DMS 273 (cell line): ENCODE data around the gene CPT1A.
A peak's percentile ranks its signal among the peaks of the same experiment; 100 is the strongest.
"Not testable (repeated sequence)": the region's sequence is repeated elsewhere in the genome, so short reads cannot be mapped to it uniquely, and the experiment has no call there.

Experiments
- DNase-seq: peaks from one replicate; lab custom pipeline; 2025; ENCODE audit not compliant: unreplicated experiment; lab: John Stamatoyannopoulos, UW

CPT1A gene

DNA sequence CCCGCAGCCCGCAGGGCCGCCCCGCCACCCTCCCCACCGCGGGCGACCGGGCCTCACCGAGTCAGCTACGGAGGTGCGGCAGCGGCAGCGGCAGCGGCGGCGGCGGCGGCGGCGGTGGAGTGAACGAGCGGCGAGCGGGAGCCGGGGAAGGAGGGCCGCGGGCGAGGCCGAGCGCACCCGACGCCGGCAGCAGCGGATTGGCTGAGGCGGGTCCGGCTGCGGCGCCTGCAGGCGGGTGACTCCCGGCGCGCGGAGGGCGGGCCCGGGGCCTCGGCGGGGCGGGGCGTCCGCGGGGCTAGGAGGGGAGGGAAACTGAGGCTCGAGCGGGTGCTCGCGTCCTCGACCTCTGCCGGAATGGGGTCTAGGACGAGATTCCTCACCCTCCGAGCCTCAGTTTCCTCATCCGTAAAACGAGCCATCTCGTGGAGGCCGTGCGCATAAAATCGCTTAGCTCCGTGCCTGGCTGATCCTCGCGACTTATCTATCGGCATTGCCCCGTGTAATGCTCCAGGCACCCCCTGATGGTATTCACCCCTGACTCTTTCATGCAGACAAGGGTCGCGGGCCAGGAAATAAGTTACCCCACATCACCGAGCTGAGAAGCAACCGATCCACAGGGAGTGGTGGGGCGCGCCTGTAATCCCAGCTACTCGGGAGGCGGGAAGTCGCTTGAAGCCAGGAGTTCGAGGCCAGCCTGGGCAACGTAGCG is at the start of gene CPT1A:
CPT1A (minus strand) TSS at position 199 of the 709 bp plus-strand sequence. CDS start 26,442 bp downstream, outside the sequence.
- peak; percentile 82 for DNase-seq

- DNase-seq, result no peak
Measured at GRCh38 chr11:68890490-68891231, 48.9 kb upstream of the CPT1A start.

DNA sequence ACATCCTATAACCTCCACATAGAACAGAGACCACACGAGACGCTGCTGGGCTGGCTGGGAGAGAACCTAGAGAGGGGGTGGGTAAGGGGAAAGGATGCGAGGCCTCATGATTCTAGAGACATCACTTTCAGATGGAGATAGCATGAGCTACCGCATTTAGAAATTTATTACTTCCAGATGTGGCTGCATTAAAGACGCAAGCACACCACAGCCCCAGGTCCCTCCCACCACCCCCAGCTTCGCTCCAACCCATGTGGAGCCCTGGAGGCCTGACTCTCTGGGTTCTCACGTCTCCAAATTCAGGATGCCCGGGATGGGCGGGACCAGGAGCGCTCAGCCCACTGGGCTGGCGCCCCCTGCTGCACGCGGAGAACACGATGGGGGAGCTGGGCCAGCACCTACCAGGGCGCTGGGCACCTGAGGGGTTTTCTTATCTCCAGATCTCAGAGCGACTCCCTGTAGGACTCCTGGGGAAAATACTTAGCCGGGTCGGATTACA is 48.3 kb upstream of the CPT1A start:
- peak; percentile 22 for DNase-seq

DNA sequence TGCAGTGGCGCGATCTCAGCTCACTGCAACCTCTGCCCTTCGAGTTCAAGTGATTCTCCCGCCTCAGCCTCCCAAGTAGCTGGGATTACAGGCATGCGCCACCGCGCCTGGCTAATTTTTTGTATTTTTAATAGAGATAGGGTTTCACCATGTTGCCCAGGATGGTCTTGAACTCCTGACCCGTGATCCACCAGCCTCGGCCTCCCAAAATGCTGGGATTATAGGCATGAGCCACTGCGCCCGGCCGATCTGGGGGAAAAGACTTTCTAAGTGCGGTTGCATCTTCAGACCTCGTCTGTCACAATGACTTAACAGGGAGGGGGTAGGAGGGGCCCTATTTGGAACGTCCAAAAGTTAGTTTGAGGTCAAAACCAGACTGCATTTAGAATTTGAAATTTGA is 43.1 kb upstream of the CPT1A start:
- DNase-seq, result not testable (repeated sequence)

DNA sequence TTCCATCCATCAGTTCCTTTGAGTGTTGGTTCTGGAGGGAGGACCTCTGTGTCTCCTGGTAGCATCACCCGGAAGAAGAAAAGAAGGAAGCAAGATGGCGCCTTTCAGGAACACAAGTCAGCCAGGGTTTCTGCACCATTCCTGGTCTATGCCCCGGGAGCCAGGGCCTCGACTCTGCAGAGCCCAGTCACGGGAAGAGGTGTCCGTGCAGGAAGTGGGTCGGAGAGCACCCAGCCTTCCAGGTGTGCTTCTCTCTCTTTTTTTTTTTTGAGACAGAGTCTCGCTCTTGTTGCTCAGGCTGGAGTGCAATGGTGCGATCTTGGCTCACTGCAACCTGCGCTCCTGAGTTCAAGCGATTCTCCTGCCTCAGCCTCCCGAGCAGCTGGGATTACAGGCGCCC is 40.7 kb upstream of the CPT1A start:
- DNase-seq, result no peak

GRCh38 chr11:68881320-68881719 is 39.6 kb upstream of the CPT1A start:
- no peak for DNase-seq

DNA sequence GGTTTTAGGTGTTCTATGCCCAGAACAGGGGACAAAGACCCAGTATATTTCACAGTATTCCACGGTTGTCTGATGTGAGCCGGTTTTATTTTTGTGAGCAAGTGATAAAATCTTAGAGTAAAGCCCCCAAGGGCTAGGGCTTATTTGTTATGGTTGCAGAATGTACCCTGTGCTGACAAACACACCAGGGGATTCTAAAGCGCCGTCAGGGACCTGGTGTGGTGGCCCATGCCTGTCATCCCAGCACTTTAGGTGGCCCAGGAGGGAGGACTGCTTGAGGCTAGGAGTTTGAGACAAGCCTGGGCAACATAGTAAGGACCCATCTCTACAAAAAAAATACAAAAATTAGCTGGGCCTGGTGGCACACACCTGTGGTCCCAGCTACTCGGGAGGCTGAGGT is 39.1 kb upstream of the CPT1A start:
- no peak for DNase-seq

- DNase-seq, result no peak
Measured at GRCh38 chr11:68878022-68878421, 36.3 kb upstream of the CPT1A start.

DNA sequence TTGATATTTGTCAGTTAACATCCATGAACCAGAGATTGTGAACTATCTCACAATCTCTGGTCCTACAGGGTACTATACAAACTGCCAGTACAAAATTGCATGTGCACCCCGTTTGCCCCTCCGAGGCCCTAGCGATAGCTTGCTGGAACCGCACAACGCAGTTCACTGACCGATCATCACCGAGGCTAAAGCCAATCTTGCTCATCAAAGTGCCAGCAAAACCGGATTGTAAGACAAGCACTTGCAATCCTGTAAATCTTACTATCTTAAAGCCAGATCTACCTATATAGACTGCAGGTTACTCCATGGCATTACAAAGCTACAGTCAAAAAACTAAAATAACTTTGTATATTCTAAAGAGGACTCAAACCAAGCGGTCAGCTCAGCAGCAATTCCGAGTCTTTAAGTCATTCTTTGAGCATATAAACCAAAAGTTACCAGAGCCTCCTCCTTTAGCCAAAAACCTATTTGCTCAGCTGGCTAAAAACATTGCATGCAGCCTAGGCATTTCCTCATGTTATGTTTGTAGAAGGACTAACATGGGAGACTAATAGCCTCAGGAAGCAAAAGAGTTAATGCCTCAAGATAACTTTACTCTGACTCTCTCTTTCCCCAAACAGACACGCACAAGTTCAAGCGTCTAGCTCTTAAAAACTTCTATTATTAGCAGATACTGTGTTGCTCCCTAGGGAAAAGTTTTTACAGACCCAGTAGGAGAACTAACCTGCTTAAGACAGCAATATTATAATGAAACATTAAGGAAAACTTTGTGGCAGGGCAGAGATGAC is 30.7 kb upstream of the CPT1A start:
- DNase-seq, result no peak

GRCh38 chr11:68870470-68870869 is 28.8 kb upstream of the CPT1A start:
- DNase-seq, result peak; percentile 12

DNA sequence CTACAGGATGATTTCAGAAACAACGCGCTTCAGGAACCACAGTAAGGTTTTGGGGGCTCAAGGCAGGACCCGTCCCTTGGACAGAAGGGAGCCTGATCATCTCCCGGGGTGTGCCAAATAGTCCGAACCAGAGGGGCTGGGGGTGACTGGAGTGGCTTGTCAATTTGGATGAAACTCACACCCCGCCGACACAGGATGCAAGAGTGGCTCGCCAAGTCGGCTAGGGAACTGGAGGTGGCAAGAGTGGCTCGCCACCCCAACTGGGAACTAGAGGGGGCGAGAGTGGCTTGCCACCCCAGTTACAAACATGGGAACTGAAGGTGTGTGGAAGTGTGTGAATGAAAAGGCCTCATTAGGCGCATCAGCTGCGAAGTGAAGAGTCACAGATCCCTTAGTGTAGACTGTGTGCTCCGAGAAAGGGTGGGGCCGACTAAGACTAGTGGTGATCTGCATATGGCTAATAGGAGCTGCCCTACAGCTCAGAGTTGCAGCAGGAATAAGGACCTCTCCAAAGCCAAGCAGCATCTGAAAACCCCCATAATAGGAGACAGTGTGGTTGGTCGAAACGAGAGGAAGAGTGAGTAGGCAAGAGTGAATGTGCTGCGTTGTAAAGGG is 26.6 kb upstream of the CPT1A start:
- DNase-seq, result no peak

DNA sequence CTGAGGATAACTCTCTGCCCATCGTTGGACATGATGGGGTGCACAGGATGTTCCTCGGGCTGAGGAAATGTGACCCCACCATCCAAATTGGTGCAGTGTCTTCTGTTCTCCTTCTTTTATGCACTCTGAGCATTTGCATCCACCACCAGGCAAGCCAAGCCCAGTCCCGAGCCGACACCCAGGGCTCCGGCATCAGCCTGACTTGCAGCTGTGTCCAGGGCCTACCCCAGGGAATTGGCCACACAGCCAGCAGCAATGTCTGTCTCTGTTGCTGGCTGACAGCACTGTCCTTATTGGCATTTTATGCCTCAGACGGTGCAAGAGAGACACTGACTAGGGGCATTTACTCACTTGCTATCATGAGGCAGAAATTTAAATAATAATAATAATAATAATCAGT is 25.4 kb upstream of the CPT1A start:
- no peak for DNase-seq

- no peak for DNase-seq
Measured at GRCh38 chr11:68865241-68865640, 23.5 kb upstream of the CPT1A start.

DNA sequence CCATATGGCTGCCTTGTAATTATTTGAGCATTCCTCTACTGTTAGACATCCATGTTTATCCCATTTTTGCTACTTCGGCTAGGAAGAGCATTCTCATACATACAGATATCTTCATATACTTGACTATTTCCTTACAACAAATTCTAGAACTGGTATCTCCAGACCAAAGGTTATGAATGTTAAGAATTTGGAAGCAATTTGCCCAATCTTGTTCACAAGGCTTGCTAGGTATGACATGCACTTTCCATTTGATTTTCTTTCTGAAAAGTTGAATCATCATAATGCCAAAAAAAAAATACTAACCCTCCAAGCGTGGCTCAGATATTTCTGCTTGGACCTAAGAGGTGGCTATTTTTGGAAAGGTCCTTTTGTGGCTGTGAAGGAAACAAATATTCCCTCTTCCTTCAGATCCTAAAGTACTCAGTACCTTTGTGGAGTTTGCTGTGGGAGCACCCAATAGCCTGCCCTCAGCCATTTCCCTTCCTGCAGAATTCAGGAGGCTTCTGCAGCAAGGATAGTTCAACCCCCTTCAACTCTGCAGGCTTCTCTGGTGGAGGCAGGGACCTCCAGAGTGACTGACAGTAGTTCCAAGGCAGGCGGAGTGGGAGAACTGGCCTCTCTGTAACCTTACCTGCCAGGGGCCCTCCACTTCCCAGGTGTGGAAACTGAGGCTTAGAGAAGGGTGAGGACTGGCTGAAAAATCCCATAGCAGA is 22.0 kb upstream of the CPT1A start:
- DNase-seq, result no peak

- no peak for DNase-seq
Measured at GRCh38 chr11:68862421-68862820, 20.7 kb upstream of the CPT1A start.

DNA sequence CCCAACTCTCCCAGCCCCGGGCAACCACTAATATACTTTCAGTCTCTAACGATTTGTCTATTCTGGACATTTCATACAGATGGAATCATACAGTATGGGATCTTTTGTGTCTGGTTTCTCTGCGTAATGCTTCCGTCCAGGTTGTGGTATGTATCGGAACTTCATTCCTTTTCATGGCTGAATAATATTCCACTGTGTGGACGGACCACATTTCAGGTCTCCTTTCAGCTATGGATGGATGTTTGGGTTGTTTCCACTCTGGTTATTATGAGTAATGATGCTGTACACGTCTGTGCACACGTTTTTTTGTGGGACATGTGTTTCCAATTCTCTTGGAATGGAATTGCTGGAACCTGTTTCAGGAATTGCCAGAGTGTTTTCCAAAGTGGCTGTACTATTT is 17.4 kb upstream of the CPT1A start:
- DNase-seq, result no peak

DNA sequence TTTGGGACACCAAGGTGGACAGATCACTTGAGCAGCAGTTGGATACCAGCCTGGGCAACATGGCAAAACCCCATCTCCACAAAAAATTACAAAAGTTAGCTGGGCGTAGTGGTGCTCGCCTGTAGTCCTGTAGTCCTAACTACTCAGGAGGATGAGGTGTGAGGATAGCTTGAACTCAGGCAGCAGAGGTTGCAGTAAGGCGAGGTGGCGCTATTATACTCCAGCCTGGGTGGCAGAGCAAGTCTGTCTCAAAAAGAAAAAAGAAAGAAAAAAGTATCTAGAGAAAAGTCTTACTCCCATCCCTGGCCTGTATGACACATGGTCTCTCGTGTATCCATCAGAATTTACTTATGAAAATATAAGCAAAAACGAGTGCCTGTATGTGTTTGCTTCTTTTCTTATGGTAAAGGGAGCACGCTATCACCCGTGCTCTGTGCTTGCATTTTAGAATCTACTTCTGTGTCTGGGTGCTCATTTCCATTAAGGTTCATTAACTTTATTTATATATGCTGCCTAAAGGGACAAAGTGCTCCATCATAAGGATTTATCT is 15.4 kb upstream of the CPT1A start:
- no peak for DNase-seq

DNA sequence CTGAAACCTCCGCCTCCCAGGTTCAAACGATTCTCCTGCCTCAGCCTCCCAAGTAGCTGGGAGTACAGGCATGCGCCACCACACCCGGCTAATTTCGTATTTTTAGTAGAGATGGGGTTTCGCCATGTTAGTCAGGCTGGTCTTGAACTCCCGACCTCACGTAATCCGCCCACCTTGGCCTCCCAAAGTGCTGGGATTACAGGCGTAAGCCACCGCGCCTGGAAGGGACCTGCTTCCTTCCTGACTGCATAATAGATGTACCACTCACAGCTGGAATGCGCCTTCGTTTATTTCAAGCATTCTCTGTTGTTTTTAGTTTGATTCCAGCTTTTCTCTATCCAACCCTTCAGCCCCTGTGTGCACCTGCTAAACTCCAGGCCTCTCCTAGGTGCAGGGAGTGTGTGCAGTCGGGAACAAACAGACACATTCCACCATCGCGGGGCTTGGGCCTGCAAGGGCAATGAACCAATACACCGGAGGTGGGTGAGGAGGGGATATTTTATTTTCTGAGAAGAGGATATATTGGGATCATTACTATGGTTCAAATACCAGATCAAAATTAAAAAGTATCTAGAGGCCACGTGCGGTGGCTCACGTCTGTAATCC is 14.8 kb upstream of the CPT1A start:
- not testable (repeated sequence) for DNase-seq

GRCh38 chr11:68855205-68855981 is 13.7 kb upstream of the CPT1A start:
- DNase-seq, result peak; percentile 69
